Amygdala (tissue), 56 donors: ENCODE data around the gene ZNF138.
A peak's percentile ranks its signal among the peaks of the same experiment; 100 is the strongest.
"Not testable (repeated sequence)": the region's sequence is repeated elsewhere in the genome, so short reads cannot be mapped to it uniquely, and the experiment has no call there.

Experiments used
- DNase-seq, 56 donors: peaks; one replicate each; lab custom pipeline; 2025; lab: John Stamatoyannopoulos, UW

ZNF138 gene

DNA sequence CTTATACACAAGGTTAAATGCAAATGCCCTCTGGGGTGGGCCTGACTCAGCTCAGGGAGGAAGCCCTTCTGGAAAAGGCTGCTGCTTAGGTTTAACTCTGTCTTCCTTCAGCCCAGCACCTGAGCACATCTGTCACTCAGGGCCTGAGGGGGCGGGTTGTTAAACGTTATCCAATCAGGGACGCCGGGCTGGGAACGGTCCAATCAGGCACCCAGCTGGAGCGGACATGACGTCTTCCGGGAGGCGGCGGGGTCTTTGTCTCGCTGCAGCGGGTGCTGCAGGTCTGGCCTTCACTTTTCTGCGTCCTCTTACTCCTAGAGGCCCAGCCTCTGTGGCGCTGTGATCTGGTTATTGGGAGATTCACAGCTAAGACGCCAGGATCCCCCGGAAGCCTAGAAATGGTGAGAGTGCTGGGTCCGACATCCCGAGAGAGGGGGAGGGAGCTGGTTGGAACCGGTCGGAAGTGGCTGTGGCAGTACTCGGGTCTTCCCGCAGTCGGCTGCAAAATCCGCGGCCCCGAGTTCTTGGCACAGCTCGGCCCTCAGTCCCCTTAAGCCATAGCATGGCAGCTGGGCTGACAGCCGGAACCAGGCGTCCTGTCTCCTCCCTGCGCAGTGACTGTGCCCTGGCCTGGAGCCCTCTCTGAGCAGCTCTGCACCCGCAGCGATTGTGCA is at the start of gene ZNF138:
TSS of gene ZNF138 (plus strand) at position 258 of the 674 bp plus-strand sequence. CDS start at position 399, 141 bp downstream.
- peak; percentile 58 to 98 (median 92) for DNase-seq

- no peak for DNase-seq
These were observed 49.5 kb upstream of the ZNF138 start for GRCh38 chr7:64744680-64745079.

DNA sequence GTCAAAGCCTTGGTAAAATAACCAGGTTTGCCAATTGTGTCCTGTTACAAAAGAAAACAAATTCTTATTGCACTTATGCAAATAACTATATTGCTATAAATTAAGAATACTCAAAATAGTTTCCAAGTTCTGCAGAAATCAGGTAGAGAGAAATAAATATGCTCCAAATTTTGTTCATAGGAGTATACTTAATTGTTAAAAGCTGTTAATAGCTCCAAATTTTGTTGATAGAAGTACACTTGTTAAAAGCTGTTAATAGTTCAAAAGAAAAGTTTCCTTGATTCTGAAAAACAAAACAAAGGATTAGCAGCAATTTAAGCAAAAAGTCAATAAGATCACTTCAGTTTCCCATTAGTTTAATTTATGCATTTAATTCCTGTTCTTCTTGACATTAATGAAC is 46.4 kb upstream of the ZNF138 start:
- no peak for DNase-seq

GRCh38 chr7:64753032-64753431 is 41.2 kb upstream of the ZNF138 start:
- no peak for DNase-seq

DNA sequence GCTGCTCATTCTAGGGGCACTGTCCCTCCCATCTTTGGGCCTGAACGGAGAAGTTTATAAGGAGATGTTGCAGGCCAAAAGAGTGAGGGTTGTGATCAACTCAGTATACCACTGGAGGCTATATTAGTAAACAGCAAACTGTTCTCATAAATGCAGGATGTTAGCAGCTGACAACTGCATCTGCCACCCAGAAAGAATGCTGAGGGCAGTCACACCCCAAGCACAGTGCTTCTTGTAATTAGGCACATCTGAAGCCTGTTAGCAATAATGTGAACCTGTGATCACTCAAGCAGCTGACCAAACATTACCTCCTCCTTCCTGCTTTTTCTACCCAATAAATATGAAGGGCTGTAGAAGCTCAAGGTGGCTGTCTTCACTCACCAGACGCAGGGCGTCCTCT is 38.4 kb upstream of the ZNF138 start:
- DNase-seq, result no peak

DNA sequence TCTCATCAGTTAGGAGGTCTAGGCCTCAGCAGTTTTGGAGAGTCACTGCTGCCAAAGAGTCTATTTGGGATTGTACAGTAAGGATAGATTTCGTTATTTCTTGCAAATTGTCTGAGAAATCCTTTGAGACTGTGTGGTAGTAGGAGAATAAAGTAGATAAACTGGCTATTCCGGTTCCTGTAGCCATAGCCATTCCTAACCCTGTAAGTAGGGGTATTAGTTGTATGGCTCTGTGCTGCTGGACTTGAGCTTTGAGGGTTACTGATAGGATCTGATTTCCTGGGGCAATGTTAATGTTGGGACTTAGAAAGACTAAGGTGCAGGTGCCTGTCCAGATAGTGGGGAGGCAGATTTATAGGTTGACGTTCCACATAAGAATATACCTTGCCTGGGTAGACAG is 36.1 kb upstream of the ZNF138 start:
- no peak for DNase-seq

DNA sequence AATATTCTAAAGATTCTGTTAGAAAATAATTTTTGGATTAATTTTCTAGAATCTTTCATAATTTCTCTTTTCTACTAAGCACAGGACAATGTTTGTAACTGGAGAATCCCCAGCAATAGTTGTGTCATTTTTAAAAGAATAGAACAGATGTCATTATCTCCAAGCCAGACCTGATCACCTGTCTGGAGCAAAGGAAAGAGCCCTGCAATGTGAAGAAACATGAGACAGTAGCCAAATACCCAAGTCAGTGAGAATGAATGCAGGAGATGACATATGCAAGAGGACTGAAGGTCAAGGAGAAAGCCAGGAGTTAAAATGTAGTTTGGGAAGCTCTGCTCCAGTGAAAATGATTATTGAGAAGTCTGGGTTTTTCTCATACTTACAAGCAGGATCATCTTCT is 25.4 kb upstream of the ZNF138 start:
- no peak for DNase-seq

- no peak for DNase-seq
These were observed 19.9 kb upstream of the ZNF138 start for GRCh38 chr7:64774204-64774842.

GRCh38 chr7:64775289-64775688 is 18.9 kb upstream of the ZNF138 start:
- DNase-seq, result no peak

DNA sequence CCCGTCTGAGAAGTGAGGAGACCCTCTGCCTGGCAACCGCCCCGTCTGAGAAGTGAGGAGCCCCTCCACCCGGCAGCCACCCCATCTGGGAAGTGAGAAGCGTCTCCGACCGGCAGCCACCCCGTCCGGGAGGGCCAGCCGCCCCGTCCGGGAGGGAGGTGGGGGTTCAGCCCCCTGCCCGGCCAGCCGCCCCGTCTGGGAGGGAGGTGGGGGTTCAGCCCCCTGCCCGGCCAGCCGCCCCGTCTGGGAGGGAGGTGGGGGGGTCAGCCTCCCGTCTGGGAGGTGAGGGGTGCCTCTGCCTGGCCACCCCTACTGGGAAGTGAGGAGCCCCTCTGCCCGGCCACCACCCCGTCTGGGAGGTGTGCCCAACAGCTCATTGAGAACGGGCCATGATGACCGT is 9.4 kb upstream of the ZNF138 start:
- not testable (repeated sequence) for DNase-seq

DNA sequence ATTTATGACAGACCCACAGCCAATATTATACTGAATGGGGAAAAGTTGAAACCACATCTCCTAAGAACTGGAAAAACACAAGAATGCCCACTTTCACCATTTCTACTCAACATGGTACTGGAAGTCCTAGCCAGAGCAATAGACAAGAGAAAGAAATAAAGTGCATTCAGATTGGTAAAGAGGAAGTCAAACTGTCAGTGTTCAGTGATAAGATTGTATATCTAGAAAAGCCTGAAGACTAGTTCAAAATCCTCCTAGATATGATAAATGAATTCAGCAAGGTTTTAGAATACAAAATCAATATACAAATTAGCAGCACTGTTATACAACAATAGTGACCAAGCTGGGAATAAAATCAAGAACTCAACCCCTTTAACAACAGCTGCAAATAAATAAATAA is 6.9 kb upstream of the ZNF138 start:
- DNase-seq, result no peak

DNA sequence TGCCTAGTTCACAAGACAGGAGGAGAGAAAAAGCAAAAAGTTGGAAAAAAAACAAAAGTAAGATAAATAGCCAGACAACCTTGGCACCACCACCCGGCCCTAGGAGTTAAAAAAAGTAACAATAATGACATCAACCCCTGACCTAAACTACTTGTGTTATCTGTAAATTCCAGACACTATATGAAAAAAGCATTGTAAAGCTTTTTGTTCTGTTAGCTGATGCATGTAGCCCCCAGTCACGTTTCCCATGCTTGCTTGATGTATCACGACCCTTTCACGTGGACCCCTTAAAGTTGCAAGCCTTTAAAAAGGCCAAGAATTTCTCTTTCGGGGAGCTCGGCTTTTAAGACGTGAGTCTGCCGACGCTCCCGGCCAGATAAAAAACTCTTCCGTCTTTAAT is 5.0 kb upstream of the ZNF138 start:
- DNase-seq, result not testable (repeated sequence)

GRCh38 chr7:64793106-64793755 is 997 bp upstream of the ZNF138 start:
- no peak for DNase-seq

- DNase-seq, result no peak
These were observed 948 bp downstream of the ZNF138 start for GRCh38 chr7:64795176-64795575.

- not testable (repeated sequence) for DNase-seq
These were observed 4.9 kb downstream of the ZNF138 start for GRCh38 chr7:64799169-64799568.

GRCh38 chr7:64802699-64803098 is 8.5 kb downstream of the ZNF138 start:
- DNase-seq, result no peak

DNA sequence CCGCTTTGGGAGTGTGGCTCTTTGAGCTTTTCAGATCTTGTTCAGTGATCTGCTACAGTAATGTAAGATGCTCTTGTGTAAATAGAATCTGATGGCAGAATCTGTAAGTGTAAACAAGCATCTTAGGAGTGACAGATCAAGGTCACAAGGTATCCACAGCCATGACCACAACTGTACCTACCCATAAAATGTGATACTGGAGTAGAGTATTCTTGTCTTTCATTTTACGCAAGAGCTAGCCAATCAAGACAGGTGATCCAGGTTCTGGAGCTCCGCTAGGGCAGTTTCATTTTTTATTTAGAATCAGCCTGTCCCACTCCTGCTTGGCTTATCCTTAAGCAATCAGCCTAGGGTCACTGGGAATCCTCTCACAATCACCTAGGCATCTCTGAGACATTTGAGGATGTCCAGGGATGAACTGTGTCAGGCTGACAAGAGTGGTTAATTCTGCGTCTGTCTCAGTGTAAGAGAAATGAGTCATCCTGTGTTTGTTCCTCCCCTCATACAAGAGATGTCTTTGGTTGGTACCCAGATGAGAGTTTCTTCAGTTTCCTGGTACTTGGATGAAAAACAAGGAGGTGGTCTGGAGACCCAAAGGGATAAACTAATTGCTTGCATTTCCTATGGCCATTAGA is 13.6 kb downstream of the ZNF138 start:
- no peak for DNase-seq

- no peak for DNase-seq
These were observed 17.5 kb downstream of the ZNF138 start for GRCh38 chr7:64811767-64812166.

DNA sequence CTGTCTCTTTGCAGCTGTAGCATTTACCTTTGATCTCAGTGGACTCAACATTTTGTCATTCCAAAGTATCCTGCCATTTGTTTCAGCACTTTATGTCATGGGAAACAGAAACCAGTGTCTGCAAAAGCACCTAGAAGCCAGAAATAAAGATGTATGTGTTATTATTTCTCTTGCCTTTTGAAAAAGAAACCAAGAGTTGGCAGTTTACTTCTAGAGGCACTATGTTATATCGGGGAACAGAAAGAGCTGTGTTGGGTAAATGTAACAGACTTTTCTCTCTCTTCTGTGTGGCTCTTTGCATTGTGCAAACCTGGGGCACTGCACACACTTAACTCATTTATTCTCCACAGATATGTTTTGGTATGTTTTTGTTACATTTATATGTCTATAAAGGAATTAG is 36.7 kb downstream of the ZNF138 start:
- DNase-seq, result no peak

DNA sequence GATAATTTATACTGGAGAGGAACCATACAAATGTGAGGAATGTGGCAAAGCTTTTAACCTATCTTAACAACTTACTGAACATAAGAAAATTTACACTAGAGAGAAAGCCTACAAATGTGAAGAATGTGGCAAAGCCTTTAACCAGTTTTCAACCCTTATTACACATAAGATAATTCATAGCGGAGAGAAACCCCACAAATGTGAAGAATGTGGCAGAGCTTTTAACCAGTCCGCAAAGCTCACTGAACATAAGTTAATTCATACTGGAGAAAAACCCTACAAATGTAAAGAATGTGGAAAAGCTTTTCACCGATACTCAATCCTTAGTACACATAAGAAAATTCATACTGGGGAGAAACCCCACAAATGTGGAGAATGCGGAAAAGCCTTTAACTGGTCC is 37.9 kb downstream of the ZNF138 start:
- DNase-seq, result no peak

- DNase-seq, result no peak
These were observed 40.8 kb downstream of the ZNF138 start for GRCh38 chr7:64834989-64835388.
